OCI-LY1 (cell line): ENCODE results near the gene ACOT9.

Source experiments
- H2AFZ ChIP-seq: fragments of 200-600 bp; sonication (generic), shearing (Covaris generic); 2 replicates; pipeline ENCODE4 v1.6.0; 2014; ENCODE audit warnings: antibody characterized with exemption, mild to moderate bottlenecking, low read length
- H3F3A ChIP-seq: fragments of 200-600 bp; sonication (generic), shearing (Covaris generic); 2 replicates; pipeline ENCODE4 v1.6.0; 2014; ENCODE audit warnings: mild to moderate bottlenecking, antibody characterized with exemption, low read length, moderate library complexity; ENCODE audit not compliant: insufficient read depth
- H3K27ac ChIP-seq: fragments of 200-600 bp; sonication (generic); 2 replicates; pipeline ENCODE4 v1.5.1; 2014; ENCODE audit warnings: low read length, mixed run types, mild to moderate bottlenecking, low read depth; ENCODE audit not compliant: poor library complexity, severe bottlenecking
- H3K27me3 ChIP-seq: fragments of 200-600 bp; sonication (generic); 2 replicates; pipeline ENCODE4 v1.6.0; 2014; ENCODE audit warnings: antibody characterized with exemption, mild to moderate bottlenecking, low read length, moderate library complexity; ENCODE audit not compliant: insufficient read depth
- H3K36me3 ChIP-seq: fragments of 200-600 bp; sonication (generic); 2 replicates; pipeline ENCODE4 v1.6.1; 2014; ENCODE audit warnings: mild to moderate bottlenecking, antibody characterized with exemption, low read length, moderate library complexity, mixed read lengths; ENCODE audit not compliant: insufficient read depth
- H3K4me1 ChIP-seq: fragments of 200-600 bp; sonication (generic); 2 replicates; pipeline ENCODE4 v1.5.1; 2014; ENCODE audit warnings: mild to moderate bottlenecking, low read length, moderate library complexity; ENCODE audit not compliant: insufficient read depth, severe bottlenecking
- H3K4me2 ChIP-seq: fragments of 200-600 bp; sonication (generic), shearing (Covaris generic); 2 replicates; pipeline ENCODE4 v1.6.1; 2014; ENCODE audit warnings: low read length
- H3K4me3 ChIP-seq: fragments of 200-600 bp; sonication (generic); 2 replicates; pipeline ENCODE4 v1.5.1; 2014; ENCODE audit warnings: low read length, low read depth, mild to moderate bottlenecking, mixed read lengths; ENCODE audit not compliant: poor library complexity, severe bottlenecking
- H3K79me2 ChIP-seq: fragments of 200-600 bp; shearing (Covaris generic); 2 replicates; pipeline ENCODE4 v1.6.1; 2016; ENCODE audit warnings: mixed run types, low read length, mixed read lengths; ENCODE audit not compliant: insufficient read depth
- H3K9ac ChIP-seq: fragments of 200-600 bp; sonication (generic), shearing (Covaris generic); 2 replicates; pipeline ENCODE4 v1.6.1; 2014; ENCODE audit warnings: mild to moderate bottlenecking, low read length, mixed read lengths
- H3K9me2 ChIP-seq: fragments of 200-600 bp; sonication (generic), shearing (Covaris generic); 2 replicates; pipeline ENCODE4 v1.6.1; 2014; ENCODE audit warnings: low read depth, mild to moderate bottlenecking, low read length, mixed read lengths
- H3K9me3 ChIP-seq: fragments of 200-600 bp; shearing (Covaris generic); 2 replicates; pipeline ENCODE4 v1.6.1; 2014; ENCODE audit warnings: low read length, mixed read lengths
- H4K20me1 ChIP-seq: fragments of 200-600 bp; sonication (generic), shearing (Covaris generic); 2 replicates; pipeline ENCODE4 v1.6.0; 2016; ENCODE audit warnings: mild to moderate bottlenecking, low read length; ENCODE audit not compliant: insufficient read depth
- EZH2 ChIP-seq: fragments of 200-600 bp; sonication (generic), shearing (Covaris generic); IDR thresholded peaks from 2 replicates; pipeline ENCODE4 v1.8.0; 2017; ENCODE audit warnings: borderline replicate concordance, mixed run types, mild to moderate bottlenecking, antibody characterized with exemption, low read length, moderate library complexity, mixed read lengths
- TF ChIP-seq, protein P1 (sequence below): fragments of 200-600 bp; sonication (generic), shearing (Covaris generic); IDR thresholded peaks from 2 replicates; pipeline ENCODE4 v1.5.1; 2017; ENCODE audit warnings: mild to moderate bottlenecking, antibody characterized with exemption, low read length, moderate library complexity, mixed read lengths

Gene ACOT9

DNA sequence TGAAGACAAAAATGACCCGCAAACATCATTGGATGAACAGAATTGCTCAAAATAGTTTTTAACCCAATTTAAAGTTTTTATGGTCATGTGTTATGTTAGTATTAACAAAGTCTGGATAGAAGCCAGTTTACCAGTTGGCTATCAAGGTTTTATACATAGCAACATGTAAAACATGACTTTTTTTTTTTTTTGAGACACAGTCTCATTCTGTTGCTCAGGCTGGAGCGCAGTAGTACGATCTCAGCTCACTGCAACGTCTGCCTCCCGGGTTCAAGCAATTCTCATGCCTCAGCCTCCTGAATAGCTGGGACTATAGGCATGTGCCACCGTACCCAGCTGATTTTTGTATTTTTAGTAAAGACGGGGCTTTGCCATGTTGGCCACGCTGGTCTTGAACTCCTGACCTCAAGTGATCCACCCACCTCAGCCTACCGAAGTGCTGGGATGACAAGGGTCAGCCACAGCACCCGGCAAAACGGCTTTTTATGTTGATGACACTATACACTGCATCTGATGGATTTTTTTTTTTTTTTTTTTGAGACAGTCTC is 43.3 kb upstream of the ACOT9 start:
- H4K20me1 ChIP-seq: no peaks in the 10 kb centered on the region
- H3K27me3 ChIP-seq: no peaks in the 10 kb centered on the region
- no peak overlapping the region for H3K4me2 ChIP-seq
- no peak overlapping the region for H3K9ac ChIP-seq
- no peaks in the 10 kb centered on the region for H3F3A ChIP-seq
- no peaks in the 10 kb centered on the region for H3K9me2 ChIP-seq
- no peaks in the 10 kb centered on the region for H3K9me3 ChIP-seq
- TF ChIP-seq, protein P1, sequence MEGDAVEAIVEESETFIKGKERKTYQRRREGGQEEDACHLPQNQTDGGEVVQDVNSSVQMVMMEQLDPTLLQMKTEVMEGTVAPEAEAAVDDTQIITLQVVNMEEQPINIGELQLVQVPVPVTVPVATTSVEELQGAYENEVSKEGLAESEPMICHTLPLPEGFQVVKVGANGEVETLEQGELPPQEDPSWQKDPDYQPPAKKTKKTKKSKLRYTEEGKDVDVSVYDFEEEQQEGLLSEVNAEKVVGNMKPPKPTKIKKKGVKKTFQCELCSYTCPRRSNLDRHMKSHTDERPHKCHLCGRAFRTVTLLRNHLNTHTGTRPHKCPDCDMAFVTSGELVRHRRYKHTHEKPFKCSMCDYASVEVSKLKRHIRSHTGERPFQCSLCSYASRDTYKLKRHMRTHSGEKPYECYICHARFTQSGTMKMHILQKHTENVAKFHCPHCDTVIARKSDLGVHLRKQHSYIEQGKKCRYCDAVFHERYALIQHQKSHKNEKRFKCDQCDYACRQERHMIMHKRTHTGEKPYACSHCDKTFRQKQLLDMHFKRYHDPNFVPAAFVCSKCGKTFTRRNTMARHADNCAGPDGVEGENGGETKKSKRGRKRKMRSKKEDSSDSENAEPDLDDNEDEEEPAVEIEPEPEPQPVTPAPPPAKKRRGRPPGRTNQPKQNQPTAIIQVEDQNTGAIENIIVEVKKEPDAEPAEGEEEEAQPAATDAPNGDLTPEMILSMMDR: no peak
- no peak for TF ChIP-seq EZH2
- H3K27ac ChIP-seq: no peak overlapping the region
- H3K4me1 ChIP-seq: peaks cover 28% of the 10 kb centered on the region
- no peak overlapping the region for H2AFZ ChIP-seq
- no peak overlapping the region for H3K4me3 ChIP-seq
- no peaks in the 10 kb centered on the region for H3K79me2 ChIP-seq
- peaks cover 30% of the 10 kb centered on the region for H3K36me3 ChIP-seq

DNA sequence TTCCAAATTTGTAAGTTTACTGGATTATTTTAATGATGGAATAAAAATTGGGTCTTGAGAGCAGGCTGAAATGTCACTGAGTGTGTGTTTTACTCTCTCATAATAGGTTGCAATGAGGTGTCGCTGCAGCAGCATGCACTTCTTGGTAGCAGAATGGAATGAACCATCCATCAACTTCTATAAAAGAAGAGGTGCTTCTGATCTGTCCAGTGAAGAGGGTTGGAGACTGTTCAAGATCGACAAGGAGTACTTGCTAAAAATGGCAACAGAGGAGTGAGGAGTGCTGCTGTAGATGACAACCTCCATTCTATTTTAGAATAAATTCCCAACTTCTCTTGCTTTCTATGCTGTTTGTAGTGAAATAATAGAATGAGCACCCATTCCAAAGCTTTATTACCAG is 42.5 kb upstream of the ACOT9 start:
- no peaks in the 10 kb centered on the region for H3K27me3 ChIP-seq
- H3K4me2 ChIP-seq: peak overlapping the region; percentile 66; the same call in 1 of the 2 replicates

DNA sequence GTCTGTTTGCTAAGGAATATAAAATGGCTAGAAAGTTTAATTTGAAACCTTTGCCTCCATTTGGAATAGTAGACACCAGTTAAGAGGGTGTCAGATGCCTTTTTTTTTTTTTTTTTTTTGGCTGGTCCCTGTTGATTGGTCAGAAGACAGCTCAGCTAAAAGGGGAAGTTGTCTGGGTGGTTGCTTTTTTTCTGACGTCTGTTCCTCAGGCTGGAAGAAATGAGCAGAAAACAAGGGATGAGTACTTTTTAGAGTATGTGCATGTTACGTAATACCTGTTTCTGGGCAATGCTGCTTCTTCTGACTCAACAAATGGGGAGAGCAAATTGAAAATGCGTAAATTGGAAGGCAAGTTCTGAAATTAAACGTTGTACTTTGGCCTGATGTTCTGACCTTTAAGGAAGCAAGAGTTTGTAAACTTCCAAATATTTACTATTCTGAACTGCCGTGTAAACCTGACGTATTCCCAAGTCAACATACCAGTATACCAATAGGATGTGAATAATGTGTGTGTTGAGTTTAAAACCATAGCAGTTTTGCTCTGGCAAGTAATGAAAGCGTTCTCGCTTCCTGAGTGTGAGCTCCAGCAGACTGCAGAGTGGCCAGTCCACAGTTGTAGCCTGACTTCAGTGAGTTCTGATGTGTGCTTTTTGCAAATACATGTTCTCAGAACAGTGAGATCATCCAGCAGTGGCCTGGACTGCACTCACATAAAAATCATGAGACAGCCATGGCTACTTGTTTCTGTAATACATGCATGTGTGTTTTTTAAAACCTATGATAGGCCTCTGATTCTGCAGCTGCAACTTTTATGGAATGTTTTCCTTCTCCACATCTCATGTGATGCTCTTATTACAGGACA is 41.6 kb upstream of the ACOT9 start:
- H3K79me2 ChIP-seq: no peaks in the 10 kb centered on the region
- peak overlapping the region; percentile 98 for H3K4me3 ChIP-seq
- H3F3A ChIP-seq: no peaks in the 10 kb centered on the region
- no peaks in the 10 kb centered on the region for H3K9me3 ChIP-seq
- no peaks in the 10 kb centered on the region for H4K20me1 ChIP-seq
- H3K27me3 ChIP-seq: no peaks in the 10 kb centered on the region
- no peak for TF ChIP-seq EZH2
- TF ChIP-seq, protein P1: no peak
- no peak overlapping the region for H2AFZ ChIP-seq
- peak overlapping the region; percentile 66 for H3K4me2 ChIP-seq
- peak overlapping the region; percentile 85 for H3K27ac ChIP-seq
- H3K9me2 ChIP-seq: no peaks in the 10 kb centered on the region
- peaks cover 36% of the 10 kb centered on the region for H3K4me1 ChIP-seq
- peaks cover 30% of the 10 kb centered on the region for H3K36me3 ChIP-seq
- H3K9ac ChIP-seq: peak overlapping the region; percentile 95; the same call in 1 of the 2 replicates

More for the DNA sequence above, 42.5 kb upstream of the ACOT9 start:
- Histone ChIP-seq H3K9me3 (no peaks in the 10 kb centered on the region), H3K27ac (peak overlapping the region; percentile 85), H2AFZ (no peak overlapping the region), H3F3A (no peaks in the 10 kb centered on the region), H3K4me1 (peaks cover 36% of the 10 kb centered on the region), H3K36me3 (peaks cover 30% of the 10 kb centered on the region), H3K79me2 (no peaks in the 10 kb centered on the region), H3K9me2 (no peaks in the 10 kb centered on the region), H3K9ac (no peak overlapping the region), H3K4me3 (no peak overlapping the region), H4K20me1 (no peaks in the 10 kb centered on the region)
- TF ChIP-seq EZH2: no peak
- TF ChIP-seq, protein P1: no peak
